Endothelial cell of umbilical vein (primary cell): ENCODE results near the gene IL3. TPM values are rescaled to one million over a fixed set of nuclear protein-coding genes. Genes with fewer than 3 reads are reported as not detected.

Experiments
- BruUV-seq: library from RNA; stranded (reverse); fragments of 400-500 nt; replicated peaks from 2 replicates; lab custom pipeline; 2021; lab: Mats Ljungman, UMichigan
- CTCF ChIA-PET: fragments of 300-600, 350-600 bp; sonication (Branson Sonifier 250); formaldehyde crosslinking; loops from one replicate; lab custom pipeline; 2021; ENCODE audit warnings: antibody characterized with exemption, inconsistent platforms; lab: Charles Lee
- POLR2A ChIA-PET: fragments of 300-600, 350-600 bp; sonication (Branson Sonifier 250); formaldehyde crosslinking; loops from one replicate; lab custom pipeline; 2021; ENCODE audit warnings: antibody characterized with exemption, inconsistent platforms; lab: Charles Lee
- DNase-seq: peaks from one replicate; pipeline ENCODE4 v3.0.0-alpha.2; 2011; ENCODE audit warnings: low read depth, low spot score
- FAIRE-seq: peaks from 2 replicates; lab custom pipeline; 2011; peaks lifted over from hg19 to GRCh38; lab: Jason Lieb, UNC
- H2AFZ ChIP-seq: 2 replicates; pipeline ENCODE4 v1.6.0; 2012; ENCODE audit warnings: low read depth, low read length, control low read depth, inconsistent platforms
- H3K27ac ChIP-seq: 2 replicates; pipeline ENCODE4 v1.5.1; 2011; ENCODE audit warnings: low read depth, mild to moderate bottlenecking, control low read depth, low read length, moderate library complexity; ENCODE audit not compliant: insufficient read depth
- H3K27me3 ChIP-seq, 2 experiments: 2 replicates each; pipeline versions ENCODE4 v1.6.0 to v1.6.1; 2011; ENCODE audit warnings: low read length in 2 of 2, mixed read lengths in 1 of 2; ENCODE audit not compliant: control insufficient read depth in 2 of 2, insufficient read depth in 2 of 2
- H3K36me3 ChIP-seq, 2 experiments: 2 replicates in 1 of 2; 3 replicates in 1 of 2; pipeline ENCODE4 v1.5.1; 2011; ENCODE audit warnings: low read length in 2 of 2, mild to moderate bottlenecking in 1 of 2, moderate library complexity in 1 of 2; ENCODE audit not compliant: control insufficient read depth in 2 of 2, insufficient read depth in 2 of 2; ENCODE audit errors: extremely low read depth in 1 of 2
- H3K4me1 ChIP-seq: 3 replicates; pipeline ENCODE4 v1.5.1; 2011; ENCODE audit warnings: mild to moderate bottlenecking, low read length; ENCODE audit not compliant: control insufficient read depth, insufficient read depth; ENCODE audit errors: extremely low read depth
- H3K4me2 ChIP-seq: 2 replicates; pipeline ENCODE4 v1.6.1; 2011; ENCODE audit warnings: low read length, control low read depth, mixed read lengths; ENCODE audit not compliant: insufficient read depth
- H3K4me3 ChIP-seq, 3 experiments: fragments of 200-600 bp in 1 of 3; sonication (generic), shearing (Covaris generic) in 1 of 3; replicated peaks in 1 of 3; 2 replicates each; pipeline ENCODE4 v1.5.1; 2011 to 2016; ENCODE audit warnings: control low read depth in 3 of 3, low read length in 3 of 3, mild to moderate bottlenecking in 2 of 3, inconsistent platforms in 1 of 3, low read depth in 1 of 3, moderate library complexity in 1 of 3; ENCODE audit not compliant: insufficient read depth in 1 of 3
- H3K79me2 ChIP-seq: 2 replicates; pipeline ENCODE4 v1.6.0; 2012; ENCODE audit warnings: low read length, inconsistent platforms; ENCODE audit not compliant: control insufficient read depth, insufficient read depth
- H3K9ac ChIP-seq: replicated peaks from 2 replicates; pipeline ENCODE3; 2011; ENCODE audit warnings: low read length, control low read depth; ENCODE audit not compliant: insufficient read depth; ENCODE audit errors: extremely low read depth
- H3K9me1 ChIP-seq: replicated peaks from 3 replicates; pipeline ENCODE4 v1.6.0; 2011; ENCODE audit warnings: mild to moderate bottlenecking, low read length; ENCODE audit not compliant: control insufficient read depth, insufficient read depth; ENCODE audit errors: extremely low read depth
- H3K9me3 ChIP-seq: replicated peaks from 2 replicates; pipeline ENCODE4 v1.5.1; 2012; ENCODE audit warnings: low read length, inconsistent platforms; ENCODE audit not compliant: control insufficient read depth, insufficient read depth
- H4K20me1 ChIP-seq: replicated peaks from 2 replicates; pipeline ENCODE3; 2011; ENCODE audit warnings: mild to moderate bottlenecking, low read length; ENCODE audit not compliant: control insufficient read depth, insufficient read depth; ENCODE audit errors: extremely low read depth
- CTCF ChIP-seq, 2 donors: IDR thresholded peaks; 1 replicate in 1 of 2; 2 replicates in 1 of 2; pipeline ENCODE4 v1.5.1; 2011; ENCODE audit warnings: low read length in 2 of 2, mild to moderate bottlenecking in 2 of 2, moderate library complexity in 2 of 2, control low read depth in 1 of 2, inconsistent platforms in 1 of 2, low read depth in 1 of 2; ENCODE audit not compliant: insufficient read depth in 1 of 2; ENCODE audit errors: extremely low read depth in 1 of 2
- EZH2 ChIP-seq: IDR thresholded peaks from 2 replicates; pipeline ENCODE4 v1.6.1; 2012; ENCODE audit warnings: borderline replicate concordance, low read depth, mild to moderate bottlenecking, moderate library complexity, low read length, inconsistent platforms; ENCODE audit not compliant: severe bottlenecking
- FOS ChIP-seq: IDR thresholded peaks from 2 replicates; pipeline ENCODE4 v1.6.1; 2011; ENCODE audit warnings: mild to moderate bottlenecking, low read length, moderate library complexity, borderline replicate concordance; ENCODE audit not compliant: insufficient read depth
- GATA2 ChIP-seq: IDR thresholded peaks from 2 replicates; pipeline ENCODE4 v1.7.0; 2011; ENCODE audit warnings: low read depth, mild to moderate bottlenecking, moderate library complexity, mixed read lengths, low read length; ENCODE audit not compliant: insufficient read length, insufficient read depth
- JUN ChIP-seq: IDR thresholded peaks from 2 replicates; pipeline ENCODE4 v1.6.1; 2011; ENCODE audit warnings: borderline replicate concordance, low read depth; ENCODE audit not compliant: insufficient read length, insufficient read depth
- MAX ChIP-seq: IDR thresholded peaks from 2 replicates; pipeline ENCODE4 v1.6.1; 2011; ENCODE audit not compliant: insufficient read depth, insufficient read length
- MYC ChIP-seq: IDR thresholded peaks from one replicate; pipeline ENCODE4 v1.6.1; 2011; ENCODE audit warnings: mild to moderate bottlenecking, low read depth, low read length
- POLR2A ChIP-seq: IDR thresholded peaks from 2 replicates; pipeline ENCODE4 v1.6.1; 2012; ENCODE audit warnings: low read depth, mild to moderate bottlenecking, control low read depth, low read length
- POLR2AphosphoS5 ChIP-seq: IDR thresholded peaks from 2 replicates; pipeline ENCODE4 v1.6.1; 2012; ENCODE audit warnings: low read depth, mild to moderate bottlenecking, control low read depth, low read length, moderate library complexity; ENCODE audit not compliant: insufficient read depth
- dilution Hi-C: fragments of 300-500 bp; cut with MboI; formaldehyde crosslinking; loops from one replicate; pipeline ENCODE4 v1.15.0; 2019; ENCODE audit warnings: low sequenced_read_pairs; ENCODE audit not compliant: extremely low pct_ligation_motif_present
- intact Hi-C: fragments of 100-400 bp; cut with micrococcal nuclease; formaldehyde crosslinking; loops from one replicate; pipeline ENCODE4 v1.10.0; 2022
- polyA plus RNA-seq, 4 experiments: library from polyadenylated mRNA; depleted of rRNA in 3 of 4; stranded (reverse) in 3 of 4; unstranded in 1 of 4; fragments of >200 nt; gene quantifications; 2 replicates each; pipeline versions ENCODE4 v1.2.1 to v1.2.3, GENCODE V29; 2011 to 2012; ENCODE audit warnings: missing spikeins in 1 of 4
- total RNA-seq: library from RNA; stranded (reverse); gene quantifications from 2 replicates; pipeline ENCODE4 v1.2.3, GENCODE V29; 2021

IL3 gene
- total and polyA plus RNA-seq, 2 donors (not counting 3 experiments of a cell fraction or from before 2014, with no cell fraction given) = not detected

GRCh38 chr5:132079619-132080018 lies 19.2 kb downstream of the IL3 start:
- H4K20me1 ChIP-seq = no peaks in the 10 kb centered on the region
- H3K27ac ChIP-seq = no peak overlapping the region
- no peaks in the 10 kb centered on the region for H3K36me3 ChIP-seq
- intact Hi-C loops (no loop called here), dilution Hi-C loops (no loop called here)
- H3K9me1 ChIP-seq = no peaks in the 10 kb centered on the region
- no peaks in the 10 kb centered on the region for H3K27me3 ChIP-seq
- H3K9ac ChIP-seq = no peak overlapping the region
- ChIA-PET POLR2A (no interaction called here), CTCF (no interaction called here)
- no peak for TF ChIP-seq MAX
- no peak for TF ChIP-seq FOS
- TF ChIP-seq POLR2AphosphoS5 = no peak
- no peak overlapping the region for H3K4me2 ChIP-seq
- no peak overlapping the region for H3K4me3 ChIP-seq
- H3K4me1 ChIP-seq = no peaks in the 10 kb centered on the region
- no peaks in the 10 kb centered on the region for H3K9me3 ChIP-seq
- no peaks in the 10 kb centered on the region for H3K79me2 ChIP-seq
- FAIRE-seq (no peak), DNase-seq (no peak)
- no TSS peak for BruUV-seq
- H2AFZ ChIP-seq = no peak overlapping the region

GRCh38 chr5:132080595-132080994 lies 20.1 kb downstream of the IL3 start:
- Histone ChIP-seq H3K36me3 (no peaks in the 10 kb centered on the region), H3K9ac (no peak overlapping the region), H2AFZ (no peak overlapping the region), H3K4me1 (peaks cover 3% of the 10 kb centered on the region), H4K20me1 (no peaks in the 10 kb centered on the region), H3K27me3 (no peaks in the 10 kb centered on the region), H3K4me3 (no peak overlapping the region), H3K9me1 (no peaks in the 10 kb centered on the region), H3K9me3 (no peaks in the 10 kb centered on the region), H3K4me2 (no peak overlapping the region), H3K27ac (no peak overlapping the region), H3K79me2 (no peaks in the 10 kb centered on the region)
- intact Hi-C loops = no loop called here
- DNase-seq = no peak
- CTCF ChIA-PET = no interaction called here
- POLR2A ChIA-PET = no interaction called here
- TF ChIP-seq FOS (no peak), POLR2AphosphoS5 (no peak), JUN (no peak), GATA2 (no peak), EZH2 (no peak), POLR2A (no peak), MYC (no peak), MAX (no peak), CTCF (IDR thresholded peaks at IDR 0.05; ENCODE audit: extremely low read depth in 1 of 2, insufficient read depth in 1 of 2, low read depth in 1 of 2, low read length in 2 of 2) (no peak)
- dilution Hi-C loops = no loop called here
- no peak for FAIRE-seq
- BruUV-seq = no TSS peak
